Hematopoietic multipotent progenitor cell treated with erythropoietin and hydrocortisone succinate and interleukin-3 and kit ligand, for 8 days (in vitro differentiated cells): ENCODE results near the gene PRR35.
"Not testable (repeated sequence)": the region's sequence is repeated elsewhere in the genome, so short reads cannot be mapped to it uniquely, and the experiment has no call there.

Experiments used
- DNase-seq: peaks from one replicate; pipeline ENCODE4 v3.0.0-alpha.2; 2015

PRR35 gene

GRCh38 chr16:597655-598054 is 37.5 kb downstream of the PRR35 start:
- DNase-seq, result not testable (repeated sequence)

GRCh38 chr16:598823-599739 is 38.9 kb downstream of the PRR35 start:
- no peak for DNase-seq

GRCh38 chr16:600781-601180 is 40.6 kb downstream of the PRR35 start:
- peak; percentile 52 for DNase-seq

GRCh38 chr16:603933-604332 is 43.7 kb downstream of the PRR35 start:
- DNase-seq, result no peak

GRCh38 chr16:606656-607307 is 46.6 kb downstream of the PRR35 start:
- no peak for DNase-seq

GRCh38 chr16:608019-608418 is 47.8 kb downstream of the PRR35 start:
- DNase-seq, result no peak

- DNase-seq, result no peak
Measured at GRCh38 chr16:609316-609715, 49.1 kb downstream of the PRR35 start.

- no peak for DNase-seq
Measured at GRCh38 chr16:609984-610383, 49.8 kb downstream of the PRR35 start.

GRCh38 chr16:610513-611381 is 50.6 kb downstream of the PRR35 start:
- peak; percentile 55 for DNase-seq

GRCh38 chr16:615122-615521 is 54.9 kb downstream of the PRR35 start:
- no peak for DNase-seq
